CD4-positive, alpha-beta T cell treated with Interferon gamma for 1 hour (primary cell): ENCODE results near the gene MYG1.
"Not testable (repeated sequence)": the region's sequence is repeated elsewhere in the genome, so short reads cannot be mapped to it uniquely, and the experiment has no call there.

ENCODE experiments used
- DNase-seq: peaks from one replicate; pipeline ENCODE4 v3.0.0-alpha.2; 2020

Gene MYG1

GRCh38 chr12:53330671-53331070, 31.2 kb downstream of the MYG1 start:
- DNase-seq: no peak

GRCh38 chr12:53332339-53332738, 32.8 kb downstream of the MYG1 start:
- DNase-seq: not testable (repeated sequence)

DNA sequence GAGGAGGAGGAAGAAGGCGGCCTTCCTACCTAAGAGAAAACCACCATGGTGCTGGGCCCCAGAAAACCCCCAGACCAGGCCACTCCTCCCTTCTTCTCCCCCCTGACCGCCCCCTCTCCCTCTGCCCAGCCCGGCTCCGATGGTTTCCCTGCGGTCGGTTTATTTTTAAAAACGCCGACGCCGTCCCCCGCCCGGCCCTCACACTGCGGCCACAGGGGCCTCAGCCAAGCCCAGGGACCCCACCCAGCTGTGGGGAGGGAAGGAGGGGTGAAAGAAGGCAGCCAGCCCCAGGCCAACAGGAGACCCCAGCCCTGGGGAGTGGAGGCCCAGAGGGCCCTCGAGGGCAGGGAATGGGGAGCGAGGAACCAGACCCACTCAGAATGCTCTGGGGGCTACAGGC, 33.2 kb downstream of the MYG1 start:
- no peak for DNase-seq

DNA sequence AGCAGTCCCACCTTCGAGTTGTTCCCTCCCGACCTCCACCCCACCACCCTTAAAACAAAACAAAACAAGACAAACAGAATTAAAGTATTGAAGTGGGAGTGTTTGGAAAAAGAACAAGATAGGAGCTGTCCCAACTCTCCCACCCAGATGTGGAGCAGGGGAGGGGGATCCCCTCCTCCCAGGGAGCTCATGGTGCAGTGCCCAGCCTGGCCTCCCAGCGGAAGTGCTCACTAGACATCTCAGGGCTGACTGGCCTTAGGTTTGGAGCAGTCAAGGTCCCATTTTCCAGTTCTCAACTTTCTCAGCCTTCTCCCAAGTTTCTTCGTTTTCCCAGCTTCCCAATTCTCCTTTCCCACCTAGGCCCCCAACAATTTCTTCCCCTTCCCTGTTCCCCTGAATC, 33.8 kb downstream of the MYG1 start:
- DNase-seq: no peak

DNA sequence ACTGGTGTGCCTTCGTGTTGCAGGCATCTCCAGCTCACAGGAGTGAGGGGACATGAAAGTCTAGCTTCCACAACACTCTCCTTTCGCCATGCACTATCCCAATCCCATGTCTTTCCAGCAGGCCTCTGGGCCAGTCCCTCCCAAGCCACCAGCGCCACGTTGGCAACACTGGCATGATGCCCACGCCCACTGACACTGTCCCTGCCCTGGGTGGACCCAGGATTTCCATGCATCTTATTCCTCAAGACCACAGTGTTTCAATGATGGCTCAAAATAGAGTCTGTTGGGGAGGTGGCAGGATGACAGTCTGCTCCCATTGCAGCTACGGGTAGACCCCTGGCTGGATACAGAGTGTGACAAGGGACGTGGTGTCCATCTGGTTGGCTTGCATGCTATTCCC, 34.4 kb downstream of the MYG1 start:
- DNase-seq: no peak

GRCh38 chr12:53334822-53335221, 35.3 kb downstream of the MYG1 start:
- no peak for DNase-seq

DNA sequence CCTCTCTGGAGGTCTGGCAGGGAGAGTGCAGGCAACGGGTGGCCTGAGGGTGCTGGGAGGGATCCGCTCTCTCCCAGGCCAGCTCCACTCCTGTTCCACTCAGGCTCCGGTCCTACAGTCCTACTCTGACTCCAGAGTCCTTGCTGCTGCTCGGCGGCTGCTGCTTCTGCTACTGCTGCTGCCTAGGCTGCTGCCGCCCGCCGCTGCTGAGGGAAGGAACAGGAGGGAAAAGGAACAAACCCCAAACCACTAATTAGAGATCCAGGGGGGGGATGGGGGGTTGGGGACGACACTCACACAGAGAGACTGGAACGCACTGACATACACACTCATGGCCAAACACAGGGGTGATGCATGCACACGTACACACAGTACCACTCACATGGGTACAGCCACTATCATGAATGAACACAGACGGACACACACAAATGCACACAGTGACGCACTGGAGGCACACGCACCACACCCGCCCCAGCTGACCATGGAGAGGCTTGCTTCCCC, 36.7 kb downstream of the MYG1 start, which contains the start of gene SP7:
SP7 (minus strand) TSS at position 174 of the 501 bp plus-strand sequence. CDS start 708 bp downstream, outside the sequence.
- peak; percentile 13 for DNase-seq

GRCh38 chr12:53338017-53338416, 38.5 kb downstream of the MYG1 start:
- DNase-seq: no peak

- no peak for DNase-seq
Observed at GRCh38 chr12:53338916-53339315, 39.4 kb downstream of the MYG1 start.

DNA sequence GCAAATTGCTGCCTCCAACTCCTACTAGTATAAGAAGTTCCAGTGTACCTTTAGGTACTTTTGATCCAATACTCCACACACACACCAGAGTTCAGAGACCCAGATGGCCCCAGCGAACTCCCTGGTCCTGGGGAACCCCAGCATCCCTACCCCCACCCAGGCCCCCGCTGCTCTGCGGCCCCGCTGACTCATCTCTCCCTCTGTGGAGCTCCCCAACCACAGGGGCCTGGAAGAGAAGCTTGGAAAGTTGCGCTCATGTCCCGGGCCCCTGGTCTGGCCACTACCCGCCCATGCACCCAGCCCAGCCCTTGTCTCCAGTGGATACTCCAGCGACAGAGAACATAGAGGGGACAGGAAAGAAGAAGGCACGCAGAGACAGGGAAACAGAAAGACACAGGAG, 40.9 kb downstream of the MYG1 start:
- no peak for DNase-seq

- no peak for DNase-seq
Observed at GRCh38 chr12:53343449-53343848, 44.0 kb downstream of the MYG1 start.

- DNase-seq: no peak
Observed at GRCh38 chr12:53343969-53344368, 44.5 kb downstream of the MYG1 start.

- DNase-seq: no peak
Observed at GRCh38 chr12:53344487-53344823, 45.0 kb downstream of the MYG1 start.

- peak; percentile 73 for DNase-seq
Observed at GRCh38 chr12:53344824-53345485, 45.5 kb downstream of the MYG1 start.

DNA sequence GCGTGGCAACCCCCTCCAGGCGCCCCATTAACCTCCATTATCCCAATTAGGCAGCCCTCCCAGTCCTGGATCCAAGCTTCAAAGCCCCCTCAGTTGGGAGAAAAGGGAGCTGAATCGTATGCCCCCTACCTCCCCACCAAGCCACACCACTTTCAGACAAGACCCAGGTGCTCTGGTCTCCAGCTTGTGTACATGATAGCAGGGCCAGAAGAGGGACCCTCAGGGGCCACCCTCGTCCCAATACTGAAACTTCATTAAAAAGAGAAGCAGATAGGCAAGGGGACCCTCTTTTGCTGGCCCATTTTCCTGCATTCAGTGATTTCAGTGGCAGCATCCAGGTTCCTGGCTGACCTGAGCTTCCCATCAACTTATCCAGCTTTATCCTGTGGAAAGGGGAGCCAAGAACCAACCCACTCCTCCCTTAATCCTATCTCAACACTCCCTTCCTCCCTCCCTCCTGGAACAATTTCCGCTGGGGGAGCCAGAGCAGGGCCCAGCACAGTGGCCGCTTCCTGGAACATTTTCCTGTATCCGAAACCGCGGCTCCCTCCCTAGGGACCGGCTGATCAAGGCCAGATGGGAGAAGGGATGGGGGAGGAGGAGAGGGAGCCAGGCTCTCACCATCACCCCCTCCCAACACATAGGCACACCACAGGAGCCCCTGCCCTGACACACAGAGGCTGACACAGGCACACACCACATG, 46.1 kb downstream of the MYG1 start:
- no peak for DNase-seq

GRCh38 chr12:53346491-53346890, 47.0 kb downstream of the MYG1 start:
- DNase-seq: no peak

DNA sequence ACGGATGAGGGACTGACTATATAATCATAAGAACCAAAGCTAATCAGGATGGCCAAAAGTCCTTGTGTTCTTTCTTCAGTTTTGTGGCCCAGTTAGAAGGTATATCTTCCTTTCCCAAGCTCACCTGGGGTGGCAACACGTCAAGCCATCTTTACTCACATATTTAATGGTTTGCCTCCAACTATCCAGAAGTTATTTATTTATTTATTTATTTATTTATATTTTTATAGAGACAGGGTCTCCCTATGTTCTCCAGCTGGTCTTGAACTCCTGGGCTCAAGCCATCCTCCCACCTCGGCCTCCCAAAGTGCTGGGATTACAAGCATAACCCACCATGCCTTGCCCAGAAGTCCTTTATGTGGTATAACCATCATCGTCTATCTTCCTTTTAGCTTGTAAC, 48.4 kb downstream of the MYG1 start:
- DNase-seq: no peak

DNA sequence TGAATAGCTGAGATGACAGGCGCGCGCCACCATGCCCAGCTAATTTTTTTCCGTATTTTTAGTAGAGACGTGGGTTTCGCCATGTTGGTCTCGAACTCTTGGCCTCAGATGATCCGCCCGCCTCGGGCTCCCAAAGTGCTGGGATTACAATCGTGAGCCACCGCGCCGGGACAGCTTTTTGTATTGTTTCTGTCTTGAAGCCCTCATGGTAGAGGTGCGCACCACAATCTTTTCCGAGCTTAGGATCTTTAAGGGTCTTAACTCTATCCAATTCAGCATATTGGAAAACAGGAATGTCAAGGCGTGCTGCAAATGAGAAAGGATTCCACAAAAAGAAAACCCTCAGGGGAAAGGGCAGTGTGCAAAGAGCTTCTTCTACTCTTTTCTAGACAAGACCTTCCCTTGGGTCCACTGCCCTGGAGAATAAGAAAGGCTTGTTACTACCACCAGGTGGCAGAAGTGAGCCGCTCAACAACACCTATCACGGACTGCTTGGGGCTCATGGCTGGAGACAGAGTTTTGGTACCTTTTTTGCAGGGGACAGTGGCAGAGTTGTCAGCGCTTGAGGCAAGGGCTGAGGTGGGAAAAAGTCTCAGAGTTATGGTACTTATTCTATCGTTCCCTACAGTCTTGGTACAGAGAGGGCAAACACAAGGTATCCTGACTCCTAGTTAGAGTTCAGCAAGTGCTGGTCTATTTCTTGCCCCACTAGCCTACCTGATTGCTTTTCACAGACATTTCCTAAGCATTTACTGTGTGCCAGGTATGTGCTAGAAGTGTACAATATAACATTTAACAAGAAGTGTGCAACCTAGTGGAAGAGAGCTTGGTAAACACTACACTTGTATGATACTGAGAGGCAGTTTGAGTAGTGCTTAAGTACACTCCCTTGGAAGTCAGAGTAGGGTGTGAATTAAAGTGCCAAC, 53.1 kb downstream of the MYG1 start:
- DNase-seq: peak; percentile 81

DNA sequence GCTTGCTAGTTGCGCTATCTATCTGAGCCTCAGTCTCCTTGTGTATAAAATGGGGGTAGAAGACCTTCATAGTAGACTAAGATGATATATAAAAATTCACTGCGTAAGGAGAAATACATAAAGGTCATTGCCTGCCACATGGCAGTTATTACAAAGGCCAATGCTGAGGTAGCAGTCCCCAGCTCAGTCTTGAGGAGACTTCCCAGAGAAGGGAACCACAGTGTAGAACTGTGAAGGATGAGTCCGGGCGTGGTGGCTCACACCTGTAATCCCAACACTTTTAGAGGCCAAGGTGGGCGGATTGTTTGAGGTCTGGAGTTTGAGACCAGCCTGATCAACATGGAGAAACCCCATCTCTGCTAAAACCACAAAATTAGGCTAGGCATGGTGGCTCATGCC, 53.8 kb downstream of the MYG1 start:
- DNase-seq: no peak

- no peak for DNase-seq
Observed at GRCh38 chr12:53355121-53355520, 55.6 kb downstream of the MYG1 start.
